MM.1S (cell line): ENCODE results near the gene RHEB.
A peak's percentile ranks its signal among the peaks of the same experiment; 100 is the strongest.
"Not testable (repeated sequence)": the region's sequence is repeated elsewhere in the genome, so short reads cannot be mapped to it uniquely, and the experiment has no call there.

Source experiments
- DNase-seq: peaks from one replicate; pipeline ENCODE4 v3.0.0-alpha.2; 2015
- H2AFZ ChIP-seq: fragments of 300-600 bp; sonication (generic); 2 replicates; pipeline ENCODE4 v1.6.0; 2016; ENCODE audit warnings: antibody characterized with exemption, low read length
- H3F3A ChIP-seq: fragments of 300-600 bp; sonication (generic); 2 replicates; pipeline ENCODE4 v1.6.1; 2016; ENCODE audit warnings: mild to moderate bottlenecking, antibody characterized with exemption, low read length, moderate library complexity, mixed read lengths; ENCODE audit not compliant: insufficient read depth
- H3K27ac ChIP-seq: fragments of 300-600 bp; sonication (generic); 2 replicates; pipeline ENCODE4 v1.5.1; 2016; ENCODE audit warnings: mild to moderate bottlenecking, low read length
- H3K27me3 ChIP-seq: fragments of 300-600 bp; sonication (generic); replicated peaks from 2 replicates; pipeline ENCODE4 v1.6.0; 2016; ENCODE audit warnings: low read length; ENCODE audit not compliant: insufficient read depth
- H3K36me3 ChIP-seq: fragments of 300-600 bp; sonication (generic); replicated peaks from 2 replicates; pipeline ENCODE4 v1.6.1; 2016; ENCODE audit warnings: mild to moderate bottlenecking, low read length, mixed read lengths; ENCODE audit not compliant: insufficient read depth
- H3K4me1 ChIP-seq: fragments of 300-600 bp; sonication (generic); 2 replicates; pipeline ENCODE4 v1.6.1; 2016; ENCODE audit warnings: low read length, mixed read lengths
- H3K4me2 ChIP-seq: fragments of 300-600 bp; sonication (generic); 2 replicates; pipeline ENCODE4 v1.6.0; 2016; ENCODE audit warnings: low read depth, low read length
- H3K4me3 ChIP-seq: fragments of 300-600 bp; sonication (generic); 2 replicates; pipeline ENCODE4 v1.5.1; 2016; ENCODE audit warnings: low read length, mixed read lengths
- H3K79me2 ChIP-seq: fragments of 300-600 bp; sonication (generic); 2 replicates; pipeline ENCODE4 v1.6.1; 2016; ENCODE audit warnings: mixed run types, low read length, mixed read lengths
- H3K9ac ChIP-seq: fragments of 300-600 bp; sonication (generic); 2 replicates; pipeline ENCODE4 v1.6.1; 2016; ENCODE audit warnings: low read length, mixed read lengths
- H3K9me2 ChIP-seq: fragments of 300-600 bp; sonication (generic); replicated peaks from 2 replicates; pipeline ENCODE4 v1.6.1; 2016; ENCODE audit warnings: mild to moderate bottlenecking, low read length, mixed read lengths; ENCODE audit not compliant: insufficient read depth
- H3K9me3 ChIP-seq: fragments of 300-600 bp; sonication (generic); replicated peaks from 2 replicates; pipeline ENCODE4 v1.6.1; 2016; ENCODE audit warnings: mild to moderate bottlenecking, low read length, mixed read lengths; ENCODE audit not compliant: insufficient read depth
- H4K20me1 ChIP-seq: fragments of 300-600 bp; sonication (generic); 2 replicates; pipeline ENCODE4 v1.6.1; 2016; ENCODE audit warnings: mild to moderate bottlenecking, low read length, moderate library complexity, mixed read lengths; ENCODE audit not compliant: insufficient read depth
- EZH2 ChIP-seq: fragments of 300-600 bp; sonication (generic); optimal IDR thresholded peaks from 2 replicates; pipeline ENCODE3; 2017; ENCODE audit warnings: low read depth, mild to moderate bottlenecking, antibody characterized with exemption, low read length, mixed read lengths
- EZH2phosphoT487 ChIP-seq: fragments of 300-600 bp; sonication (generic); IDR thresholded peaks from 2 replicates; pipeline ENCODE4 v1.6.1; 2018; ENCODE audit warnings: antibody characterized with exemption, low read length
- TF ChIP-seq, protein P1 (sequence below): fragments of 300-600 bp; sonication (generic); IDR thresholded peaks from 2 replicates; pipeline ENCODE4 v1.5.1; 2016; ENCODE audit warnings: antibody characterized with exemption, low read length, mixed read lengths

Gene RHEB

DNA sequence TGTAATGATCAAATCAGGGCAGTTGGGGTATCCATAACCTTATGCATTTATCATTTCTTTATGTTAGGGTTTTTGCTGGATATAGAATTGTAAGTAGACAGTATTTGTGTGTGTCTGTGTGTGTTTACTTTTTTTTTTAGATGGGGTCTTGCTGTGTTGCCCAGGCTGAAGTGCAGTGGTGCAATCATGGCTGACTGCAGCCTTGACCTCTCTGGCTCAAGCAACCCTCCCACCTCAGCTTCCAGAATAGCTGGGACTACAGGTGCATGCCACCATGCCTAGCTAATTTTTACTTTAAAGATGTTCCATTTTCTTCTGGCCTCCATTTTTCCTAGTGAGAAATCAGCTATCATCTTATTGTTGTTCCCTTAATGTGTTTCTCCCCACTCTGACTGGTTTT, 10.1 kb upstream of the RHEB start:
- Histone ChIP-seq H3K4me1 (no peaks in the 10 kb centered on the region), H3F3A (no peaks in the 10 kb centered on the region), H4K20me1 (no peaks in the 10 kb centered on the region), H3K9me3 (0 out of 2 replicates have a peak, but pooled peaks cover 5% of the 10 kb centered on the region), H3K79me2 (no peaks in the 10 kb centered on the region), H3K27me3 (no peaks in the 10 kb centered on the region), H3K36me3 (no peaks in the 10 kb centered on the region), H3K9me2 (no peaks in the 10 kb centered on the region), H3K27ac (no peak overlapping the region), H2AFZ (no peak overlapping the region), H3K9ac (no peak overlapping the region), H3K4me2 (no peak overlapping the region), H3K4me3 (no peak overlapping the region)
- TF ChIP-seq EZH2phosphoT487, result no peak
- no peak for DNase-seq

DNA sequence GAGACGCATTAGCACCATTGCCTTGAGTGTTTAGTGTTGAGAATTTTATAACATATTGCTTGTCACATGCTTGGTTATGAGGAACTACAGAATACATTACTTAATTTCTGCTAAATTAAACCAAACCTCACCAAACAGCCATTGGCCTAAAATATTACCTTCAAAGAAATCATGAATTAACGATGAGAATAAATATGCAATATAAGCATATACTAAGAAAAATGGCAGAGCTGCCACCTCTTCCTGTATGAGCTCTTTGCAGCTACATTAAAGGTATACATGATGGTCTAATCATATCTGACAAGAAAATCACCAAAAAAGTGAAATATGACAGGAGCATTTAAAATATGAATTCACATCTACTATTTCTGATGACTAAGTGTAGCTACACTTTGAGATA, 5.2 kb upstream of the RHEB start:
- Histone ChIP-seq H3K4me1 (peaks cover 3% of the 10 kb centered on the region; the same call in 1 of the 2 replicates), H3K79me2 (no peaks in the 10 kb centered on the region), H3K9me3 (no peaks in the 10 kb centered on the region), H3F3A (peaks cover 3% of the 10 kb centered on the region; the same call in 1 of the 2 replicates), H3K27ac (no peak overlapping the region), H2AFZ (no peak overlapping the region), H3K9ac (no peak overlapping the region), H3K9me2 (no peaks in the 10 kb centered on the region), H3K4me2 (no peak overlapping the region), H3K36me3 (no peaks in the 10 kb centered on the region), H3K27me3 (no peaks in the 10 kb centered on the region), H4K20me1 (no peaks in the 10 kb centered on the region), H3K4me3 (no peak overlapping the region)
- no peak for DNase-seq
- TF ChIP-seq, protein P1, sequence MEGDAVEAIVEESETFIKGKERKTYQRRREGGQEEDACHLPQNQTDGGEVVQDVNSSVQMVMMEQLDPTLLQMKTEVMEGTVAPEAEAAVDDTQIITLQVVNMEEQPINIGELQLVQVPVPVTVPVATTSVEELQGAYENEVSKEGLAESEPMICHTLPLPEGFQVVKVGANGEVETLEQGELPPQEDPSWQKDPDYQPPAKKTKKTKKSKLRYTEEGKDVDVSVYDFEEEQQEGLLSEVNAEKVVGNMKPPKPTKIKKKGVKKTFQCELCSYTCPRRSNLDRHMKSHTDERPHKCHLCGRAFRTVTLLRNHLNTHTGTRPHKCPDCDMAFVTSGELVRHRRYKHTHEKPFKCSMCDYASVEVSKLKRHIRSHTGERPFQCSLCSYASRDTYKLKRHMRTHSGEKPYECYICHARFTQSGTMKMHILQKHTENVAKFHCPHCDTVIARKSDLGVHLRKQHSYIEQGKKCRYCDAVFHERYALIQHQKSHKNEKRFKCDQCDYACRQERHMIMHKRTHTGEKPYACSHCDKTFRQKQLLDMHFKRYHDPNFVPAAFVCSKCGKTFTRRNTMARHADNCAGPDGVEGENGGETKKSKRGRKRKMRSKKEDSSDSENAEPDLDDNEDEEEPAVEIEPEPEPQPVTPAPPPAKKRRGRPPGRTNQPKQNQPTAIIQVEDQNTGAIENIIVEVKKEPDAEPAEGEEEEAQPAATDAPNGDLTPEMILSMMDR, result no peak
- TF ChIP-seq EZH2, result no peak
- TF ChIP-seq EZH2phosphoT487, result no peak

DNA sequence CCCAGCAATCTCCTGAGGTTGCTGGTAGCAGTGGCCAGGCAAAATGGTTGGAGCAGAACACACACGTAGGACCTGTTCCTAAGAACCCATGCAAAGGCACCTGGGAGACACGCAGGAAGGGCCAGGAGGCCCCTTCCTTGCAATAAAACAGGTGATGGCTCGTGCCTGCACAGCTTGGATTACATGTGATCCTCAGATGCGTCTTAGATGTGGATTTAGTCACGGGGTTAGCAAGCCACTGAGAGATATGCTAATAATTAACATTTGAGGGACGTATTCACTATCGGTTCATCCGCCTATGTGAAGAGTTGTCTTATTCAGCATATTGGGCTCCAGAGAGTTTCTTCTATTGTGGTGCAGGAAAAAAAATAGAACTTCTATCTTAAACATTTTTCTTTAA, 4.6 kb upstream of the RHEB start:
- Histone ChIP-seq H3K4me3 (no peak overlapping the region), H3K36me3 (no peaks in the 10 kb centered on the region), H4K20me1 (no peaks in the 10 kb centered on the region), H3K9me2 (no peaks in the 10 kb centered on the region), H3K4me2 (no peak overlapping the region), H3K4me1 (peaks cover 3% of the 10 kb centered on the region; the same call in 1 of the 2 replicates), H3F3A (peaks cover 3% of the 10 kb centered on the region; the same call in 1 of the 2 replicates), H3K27ac (no peak overlapping the region), H2AFZ (no peak overlapping the region), H3K9ac (no peak overlapping the region), H3K9me3 (no peaks in the 10 kb centered on the region), H3K27me3 (no peaks in the 10 kb centered on the region), H3K79me2 (no peaks in the 10 kb centered on the region)
- TF ChIP-seq, protein P1, result no peak
- TF ChIP-seq EZH2 (no peak), EZH2phosphoT487 (no peak)
- no peak for DNase-seq

DNA sequence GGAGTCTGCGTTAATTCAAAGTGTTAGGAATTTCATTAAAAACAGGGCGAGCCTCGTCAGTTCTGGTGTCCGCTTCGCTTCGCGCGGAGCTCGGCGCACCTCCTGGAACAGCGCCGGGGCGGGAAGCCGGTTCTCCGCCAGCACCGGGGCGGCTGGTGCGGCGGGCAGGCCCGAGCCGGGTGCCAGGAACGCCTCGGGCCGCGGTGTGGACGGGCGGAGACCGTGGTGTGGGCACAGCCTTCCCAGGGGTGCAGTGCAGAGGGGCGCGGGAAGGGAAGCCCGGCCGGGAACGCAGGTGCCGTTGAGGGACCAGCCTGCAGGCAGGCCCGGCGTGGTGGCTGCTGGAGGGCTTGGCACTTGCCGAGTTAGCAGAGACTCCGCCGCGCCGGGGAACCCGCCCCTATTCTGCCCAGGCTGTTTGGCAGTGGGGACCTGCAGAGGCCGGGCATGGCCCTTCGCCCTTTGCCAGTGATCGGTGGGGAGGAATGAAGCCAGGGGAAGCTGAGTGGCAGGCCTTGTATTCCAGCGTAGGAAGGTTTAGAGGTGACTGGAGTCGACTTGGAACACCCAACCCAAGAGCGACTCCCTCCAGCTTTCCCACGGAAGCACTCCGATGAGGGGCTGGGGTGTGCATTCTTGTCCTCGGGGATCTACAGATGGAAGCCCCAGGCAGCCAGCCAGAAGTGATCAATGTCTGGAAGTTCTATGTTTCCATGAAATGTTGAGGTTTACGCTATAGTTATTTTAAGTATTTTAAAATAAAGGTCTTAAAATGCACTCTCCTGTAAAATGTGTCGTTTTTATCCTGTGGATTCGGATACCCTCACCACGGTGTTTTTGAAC, 945 bp upstream of the RHEB start:
- peaks cover 22% of the 10 kb centered on the region for H3K4me1 ChIP-seq
- DNase-seq, result no peak
- no peak overlapping the region; the same call in 1 of the 2 replicates for H3K9ac ChIP-seq
- H3K9me3 ChIP-seq, result no peaks in the 10 kb centered on the region
- TF ChIP-seq EZH2phosphoT487 (no peak), EZH2 (no peak)
- TF ChIP-seq, protein P1, result no peak
- no peaks in the 10 kb centered on the region for H3K36me3 ChIP-seq
- peaks cover 24% of the 10 kb centered on the region for H3F3A ChIP-seq
- peaks cover 33% of the 10 kb centered on the region for H3K79me2 ChIP-seq
- H3K4me2 ChIP-seq, result peak overlapping the region; percentile 53
- H3K9me2 ChIP-seq, result no peaks in the 10 kb centered on the region
- peak overlapping the region; percentile 19; the same call in 1 of the 2 replicates for H3K4me3 ChIP-seq
- peak overlapping the region; percentile 75 for H2AFZ ChIP-seq
- peaks cover 25% of the 10 kb centered on the region for H4K20me1 ChIP-seq
- H3K27me3 ChIP-seq, result no peaks in the 10 kb centered on the region
- H3K27ac ChIP-seq, result peak overlapping the region; percentile 79

DNA sequence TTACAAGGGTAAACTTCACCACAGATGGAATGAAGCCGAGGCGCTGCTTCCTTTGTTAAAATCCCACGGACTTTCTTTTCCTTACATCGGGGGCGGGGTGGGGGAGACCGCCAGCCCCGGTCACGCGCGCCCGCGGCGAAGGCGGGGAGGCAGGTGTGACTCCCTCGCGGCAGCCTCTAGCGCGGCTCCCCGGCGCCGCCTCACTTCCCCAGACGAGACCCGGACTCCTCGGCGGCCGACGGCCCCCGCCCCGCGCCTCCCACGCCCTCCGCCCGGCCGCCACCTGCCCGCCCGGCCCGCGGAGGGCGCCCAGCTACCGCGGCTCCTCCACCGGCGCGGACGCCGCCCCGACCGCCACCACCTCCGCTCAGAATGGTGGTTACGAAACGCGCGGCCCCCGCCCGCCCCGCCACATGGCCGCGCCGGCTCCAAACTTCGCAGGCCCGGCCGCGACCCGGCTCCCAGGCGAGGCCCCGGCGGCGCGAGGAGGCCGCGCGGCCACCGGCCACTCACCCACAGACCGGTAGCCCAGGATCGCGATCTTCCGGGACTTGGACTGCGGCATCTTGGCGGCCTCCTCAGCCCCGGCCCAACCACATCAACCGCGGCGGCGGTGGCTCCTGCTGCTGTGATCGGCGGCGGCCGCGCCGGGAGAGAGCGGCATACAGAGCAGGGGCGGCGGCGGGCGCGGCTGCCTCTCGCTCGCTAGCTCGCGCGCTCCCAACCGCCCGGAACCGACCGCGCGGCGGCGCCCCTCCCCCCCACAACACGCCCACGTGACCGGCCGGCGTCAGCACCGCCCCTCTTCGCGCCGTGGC, 539 bp downstream of the RHEB start:
- peaks cover 25% of the 10 kb centered on the region for H3F3A ChIP-seq
- not testable (repeated sequence) for H3K9me2 ChIP-seq, H3K9me3 ChIP-seq, H3K27me3 ChIP-seq, H3K36me3 ChIP-seq, H2AFZ ChIP-seq
- peak; percentile 50 for DNase-seq
- H4K20me1 ChIP-seq, result peaks cover 40% of the 10 kb centered on the region
- H3K4me2 ChIP-seq, result peak overlapping the region; percentile 84
- H3K4me3 ChIP-seq, result peak overlapping the region; percentile 95
- H3K27ac ChIP-seq, result peak overlapping the region; percentile 79
- peaks cover 48% of the 10 kb centered on the region for H3K79me2 ChIP-seq
- peaks cover 30% of the 10 kb centered on the region for H3K4me1 ChIP-seq
- peak overlapping the region; percentile 78 for H3K9ac ChIP-seq
